Forelimb muscle (tissue), 1 donor: Measurements from ENCODE around the gene FCER2. TPM values are rescaled to one million over a fixed set of nuclear protein-coding genes. Genes with fewer than 3 reads are reported as not detected.

ENCODE experiments used
- DNase-seq: peaks from one replicate; pipeline ENCODE4 v3.0.0-alpha.2; 2013; ENCODE audit warnings: low read depth
- polyA plus RNA-seq: library from polyadenylated mRNA; unstranded; fragments of 120-200 nt; gene quantifications from one replicate; pipeline ENCODE4 v1.2.1, GENCODE V29; 2013; ENCODE audit not compliant: insufficient read length

The FCER2 gene
- polyA plus RNA-seq, 1 donor = 0.78 TPM

GRCh38 chr19:7734220-7735203 is 32.6 kb upstream of the FCER2 start:
- no peak for DNase-seq

GRCh38 chr19:7733376-7733775 is 31.4 kb upstream of the FCER2 start:
- no peak for DNase-seq

GRCh38 chr19:7732045-7732444 is 30.1 kb upstream of the FCER2 start, which contains the start of gene CLEC4G:
Gene CLEC4G (minus strand): TSS chr19:7732110. CDS start chr19:7732102, 8 bp downstream.
- no peak for DNase-seq

- DNase-seq = no peak
Measured at GRCh38 chr19:7731615-7732014, 29.7 kb upstream of the FCER2 start.

- DNase-seq = no peak
Measured at GRCh38 chr19:7731218-7731595, 29.3 kb upstream of the FCER2 start.

- DNase-seq = no peak
Measured at GRCh38 chr19:7730286-7731217, 28.6 kb upstream of the FCER2 start.

GRCh38 chr19:7729831-7730285 is 27.9 kb upstream of the FCER2 start:
- no peak for DNase-seq

GRCh38 chr19:7729211-7729610 is 27.3 kb upstream of the FCER2 start:
- no peak for DNase-seq

GRCh38 chr19:7725791-7726190 is 23.9 kb upstream of the FCER2 start:
- DNase-seq = no peak

- DNase-seq = no peak
Measured at GRCh38 chr19:7722231-7722651, 20.3 kb upstream of the FCER2 start.

GRCh38 chr19:7720351-7720750 is 18.4 kb upstream of the FCER2 start:
- DNase-seq = no peak

- no peak for DNase-seq
Measured at GRCh38 chr19:7718668-7719067, 16.7 kb upstream of the FCER2 start.

- DNase-seq = no peak
Measured at GRCh38 chr19:7716762-7717161, 14.8 kb upstream of the FCER2 start.

GRCh38 chr19:7715671-7716070 is 13.7 kb upstream of the FCER2 start:
- DNase-seq = no peak

GRCh38 chr19:7710616-7711015 is 8.7 kb upstream of the FCER2 start:
- no peak for DNase-seq

GRCh38 chr19:7709932-7710460 is 8.1 kb upstream of the FCER2 start:
- DNase-seq = no peak

- no peak for DNase-seq
Measured at GRCh38 chr19:7706955-7707456, 5.1 kb upstream of the FCER2 start.

- no peak for DNase-seq
Measured at GRCh38 chr19:7706188-7706954, 4.4 kb upstream of the FCER2 start.

GRCh38 chr19:7705387-7706187 is 3.7 kb upstream of the FCER2 start:
- no peak for DNase-seq
